Endothelial cell of umbilical vein (primary cell): ENCODE results near the gene KRT3.

Experiments
- CTCF ChIP-seq, 2 donors: IDR thresholded peaks; 1 replicate in 1 of 2; 2 replicates in 1 of 2; pipeline ENCODE4 v1.5.1; 2011; ENCODE audit warnings: low read length in 2 of 2, mild to moderate bottlenecking in 2 of 2, moderate library complexity in 2 of 2, control low read depth in 1 of 2, inconsistent platforms in 1 of 2, low read depth in 1 of 2; ENCODE audit not compliant: insufficient read depth in 1 of 2; ENCODE audit errors: extremely low read depth in 1 of 2
- EZH2 ChIP-seq: IDR thresholded peaks from 2 replicates; pipeline ENCODE4 v1.6.1; 2012; ENCODE audit warnings: borderline replicate concordance, low read depth, mild to moderate bottlenecking, moderate library complexity, low read length, inconsistent platforms; ENCODE audit not compliant: severe bottlenecking
- POLR2A ChIP-seq: IDR thresholded peaks from 2 replicates; pipeline ENCODE4 v1.6.1; 2012; ENCODE audit warnings: low read depth, mild to moderate bottlenecking, control low read depth, low read length
- POLR2AphosphoS5 ChIP-seq: IDR thresholded peaks from 2 replicates; pipeline ENCODE4 v1.6.1; 2012; ENCODE audit warnings: low read depth, mild to moderate bottlenecking, control low read depth, low read length, moderate library complexity; ENCODE audit not compliant: insufficient read depth

GRCh38 chr12:52768479-52769200 lies 27.3 kb downstream of the KRT3 start:
- TF ChIP-seq CTCF (IDR thresholded peaks at IDR 0.05; ENCODE audit: extremely low read depth in 1 of 2, insufficient read depth in 1 of 2, low read depth in 1 of 2, low read length in 2 of 2), result no peak
- TF ChIP-seq POLR2AphosphoS5, result no peak
- no peak for TF ChIP-seq POLR2A
- TF ChIP-seq EZH2, result no peak
